ENCODE measurements around the gene CHST11.

CHST11 gene

DNA sequence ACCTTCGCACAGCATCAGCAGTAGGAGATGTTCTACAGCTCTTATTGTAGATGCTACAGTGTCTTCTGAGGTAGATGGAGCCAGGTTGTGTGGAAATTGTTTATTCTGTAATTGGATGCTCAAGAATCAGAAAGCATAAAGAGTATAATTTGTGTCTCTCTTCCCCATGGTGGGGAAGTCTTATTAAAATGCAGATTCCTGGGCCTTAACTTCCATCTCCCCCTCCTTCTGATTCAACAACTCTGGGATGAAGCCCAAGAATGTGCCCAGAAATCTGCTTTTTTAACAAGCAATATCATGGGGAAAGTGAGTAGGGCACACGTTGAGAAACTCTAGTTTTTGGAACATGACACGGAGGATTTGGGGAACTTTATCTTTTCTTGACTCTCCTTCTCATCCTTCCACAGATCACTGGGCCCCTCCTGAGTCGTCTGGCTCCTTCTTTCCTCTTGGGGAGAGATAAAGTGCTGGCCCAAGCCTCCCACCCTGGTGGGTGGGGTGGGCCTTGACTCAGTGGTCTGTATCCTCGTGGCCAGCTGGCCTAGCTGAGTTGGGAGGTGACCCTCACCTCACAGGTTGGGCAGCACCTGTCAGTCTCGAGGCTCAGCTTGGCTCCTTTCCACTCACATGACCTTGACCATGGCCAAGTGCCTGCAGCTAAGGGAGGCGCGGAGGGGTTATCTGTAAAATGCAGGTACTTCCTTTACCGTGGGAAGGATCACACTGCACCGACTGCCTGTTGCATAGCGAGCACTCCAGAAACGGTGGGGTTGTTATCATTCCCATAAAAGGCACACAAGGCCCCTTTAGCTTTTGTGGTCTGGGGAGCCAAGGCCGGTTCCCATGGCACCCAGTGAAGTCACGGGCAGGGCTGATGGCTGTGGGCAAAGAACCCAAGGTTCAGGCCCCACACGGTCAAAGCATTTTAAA is 141.9 kb downstream of the CHST11 start:
- H3K4me3 ChIP-seq (ENCODE audit: low read depth, low read length) = no peak overlapping the region
- TF ChIP-seq, protein P1, sequence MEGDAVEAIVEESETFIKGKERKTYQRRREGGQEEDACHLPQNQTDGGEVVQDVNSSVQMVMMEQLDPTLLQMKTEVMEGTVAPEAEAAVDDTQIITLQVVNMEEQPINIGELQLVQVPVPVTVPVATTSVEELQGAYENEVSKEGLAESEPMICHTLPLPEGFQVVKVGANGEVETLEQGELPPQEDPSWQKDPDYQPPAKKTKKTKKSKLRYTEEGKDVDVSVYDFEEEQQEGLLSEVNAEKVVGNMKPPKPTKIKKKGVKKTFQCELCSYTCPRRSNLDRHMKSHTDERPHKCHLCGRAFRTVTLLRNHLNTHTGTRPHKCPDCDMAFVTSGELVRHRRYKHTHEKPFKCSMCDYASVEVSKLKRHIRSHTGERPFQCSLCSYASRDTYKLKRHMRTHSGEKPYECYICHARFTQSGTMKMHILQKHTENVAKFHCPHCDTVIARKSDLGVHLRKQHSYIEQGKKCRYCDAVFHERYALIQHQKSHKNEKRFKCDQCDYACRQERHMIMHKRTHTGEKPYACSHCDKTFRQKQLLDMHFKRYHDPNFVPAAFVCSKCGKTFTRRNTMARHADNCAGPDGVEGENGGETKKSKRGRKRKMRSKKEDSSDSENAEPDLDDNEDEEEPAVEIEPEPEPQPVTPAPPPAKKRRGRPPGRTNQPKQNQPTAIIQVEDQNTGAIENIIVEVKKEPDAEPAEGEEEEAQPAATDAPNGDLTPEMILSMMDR (IDR thresholded peaks at IDR 0.05; ENCODE audit: borderline replicate concordance, insufficient read depth, low read depth, low read length) = no peak

DNA sequence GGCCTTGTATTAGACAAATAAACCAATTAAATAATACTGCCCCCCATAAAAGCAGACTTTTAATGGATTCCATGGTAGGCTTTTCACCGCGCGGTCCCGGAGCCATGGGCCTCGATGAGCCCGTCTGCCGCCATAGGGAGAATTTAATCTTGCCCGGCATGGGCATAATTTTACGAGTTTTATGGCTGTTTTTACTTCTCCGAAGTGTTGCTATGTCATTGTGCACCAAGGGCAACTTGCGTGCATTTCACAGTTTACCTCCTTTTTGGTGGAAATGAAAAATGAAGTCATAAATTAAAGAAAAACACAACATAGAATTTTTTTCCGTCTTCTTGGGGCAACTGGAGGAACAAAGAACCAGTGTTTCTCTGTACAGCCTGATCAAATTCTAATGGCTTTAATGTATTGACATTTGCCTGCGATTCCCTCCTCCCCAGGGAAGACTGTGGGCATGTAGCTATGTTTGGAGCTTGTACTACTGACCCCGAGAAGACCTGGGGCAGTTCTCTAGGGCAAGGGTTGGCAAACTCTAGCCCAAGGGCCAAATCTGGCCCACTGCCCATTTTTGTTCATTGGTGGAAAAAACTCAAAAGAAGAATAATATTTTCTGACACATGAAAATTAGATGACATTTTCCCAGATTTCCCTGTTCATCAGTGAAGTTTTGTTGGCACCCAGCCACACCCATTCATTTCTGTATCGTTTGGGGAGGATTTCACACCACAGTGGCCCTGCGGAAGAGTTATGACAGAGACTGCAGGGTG is 142.7 kb downstream of the CHST11 start:
- TF ChIP-seq, protein P1 (IDR thresholded peaks at IDR 0.05; ENCODE audit: borderline replicate concordance, insufficient read depth, low read depth, low read length) = no peak
- no peak overlapping the region for H3K4me3 ChIP-seq (ENCODE audit: low read depth, low read length)

DNA sequence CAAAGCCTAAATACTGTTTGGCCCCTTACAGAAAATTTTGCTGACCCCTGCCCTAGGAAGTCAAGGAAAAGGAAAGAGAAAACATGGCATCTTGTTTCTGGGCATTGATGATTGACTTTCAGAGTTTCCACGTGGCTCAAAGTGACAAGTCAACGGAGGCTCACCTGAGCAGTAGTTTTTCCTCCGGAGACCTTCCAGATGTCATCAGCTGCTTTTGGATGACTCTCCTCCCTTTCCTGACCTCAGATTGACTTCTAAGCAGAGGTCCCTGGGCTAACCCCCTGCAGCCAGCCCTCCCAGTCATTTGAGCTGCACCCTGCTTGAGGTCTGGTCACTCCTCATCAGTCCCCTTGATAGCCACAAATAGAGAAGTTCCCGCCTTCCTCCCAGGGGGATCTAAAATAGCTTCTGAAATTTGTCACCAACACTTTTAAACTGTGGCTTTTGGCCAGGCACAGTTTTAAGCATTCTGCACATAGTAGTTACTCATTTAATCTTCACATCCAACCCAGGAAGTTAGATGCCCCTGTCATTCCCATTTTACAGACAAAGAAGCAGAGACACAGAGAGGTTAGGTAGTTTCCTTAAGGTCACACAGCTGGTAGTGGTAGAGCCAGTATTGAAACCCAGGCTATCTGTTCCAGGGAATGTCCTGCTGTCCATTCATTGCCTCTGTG is 143.4 kb downstream of the CHST11 start:
- TF ChIP-seq, protein P1 (IDR thresholded peaks at IDR 0.05; ENCODE audit: borderline replicate concordance, insufficient read depth, low read depth, low read length) = no peak
- no peak overlapping the region for H3K4me3 ChIP-seq (ENCODE audit: low read depth, low read length)

DNA sequence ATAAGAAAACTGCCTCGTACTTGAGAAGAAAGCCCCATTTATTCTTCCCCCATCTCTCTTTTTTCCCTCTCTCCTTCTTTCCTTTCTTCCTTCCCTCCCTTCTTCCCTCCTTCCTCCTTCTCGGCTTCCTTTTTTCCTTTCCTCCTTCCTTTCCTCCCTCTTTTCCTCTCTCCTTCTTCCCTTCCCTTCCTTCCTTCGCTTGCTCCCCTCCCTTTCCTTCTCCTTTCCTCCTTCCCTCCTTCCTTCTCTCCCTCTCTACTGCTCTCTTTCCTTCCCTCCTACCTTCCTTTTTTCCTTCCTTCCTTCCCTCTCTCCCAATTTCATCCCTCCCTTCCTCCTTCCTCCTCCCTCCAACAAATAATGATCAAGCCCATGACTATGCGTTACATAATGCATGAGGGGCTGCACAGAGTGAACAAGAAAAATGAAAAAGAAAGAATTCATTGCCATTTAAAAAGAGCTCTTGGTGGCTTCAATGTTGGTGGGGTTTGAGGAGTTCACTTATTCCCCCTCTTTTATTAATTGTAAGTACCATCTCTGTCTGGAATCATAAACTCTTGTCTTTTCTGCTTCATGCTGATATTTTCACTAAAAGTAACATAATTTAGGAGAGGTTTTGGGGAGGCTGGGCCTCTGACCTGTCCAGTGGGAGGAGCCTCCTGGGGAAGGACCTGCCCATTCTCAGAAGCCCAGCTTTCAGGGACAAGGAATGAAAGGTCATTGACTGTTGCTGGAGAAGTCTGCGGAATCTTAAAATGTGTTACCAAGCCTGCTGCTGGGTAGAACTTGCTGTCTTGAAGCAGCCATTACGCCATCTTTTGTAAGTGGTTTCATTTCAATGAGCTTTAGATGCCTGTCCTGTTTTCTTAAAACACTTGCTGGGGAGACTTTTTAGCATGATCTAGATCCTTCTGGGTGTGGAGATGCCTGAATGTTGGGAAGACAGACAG is 144.3 kb downstream of the CHST11 start:
- TF ChIP-seq, protein P1 (IDR thresholded peaks at IDR 0.05; ENCODE audit: borderline replicate concordance, insufficient read depth, low read depth, low read length) = no peak
- H3K4me3 ChIP-seq (ENCODE audit: low read depth, low read length) = no peak overlapping the region

DNA sequence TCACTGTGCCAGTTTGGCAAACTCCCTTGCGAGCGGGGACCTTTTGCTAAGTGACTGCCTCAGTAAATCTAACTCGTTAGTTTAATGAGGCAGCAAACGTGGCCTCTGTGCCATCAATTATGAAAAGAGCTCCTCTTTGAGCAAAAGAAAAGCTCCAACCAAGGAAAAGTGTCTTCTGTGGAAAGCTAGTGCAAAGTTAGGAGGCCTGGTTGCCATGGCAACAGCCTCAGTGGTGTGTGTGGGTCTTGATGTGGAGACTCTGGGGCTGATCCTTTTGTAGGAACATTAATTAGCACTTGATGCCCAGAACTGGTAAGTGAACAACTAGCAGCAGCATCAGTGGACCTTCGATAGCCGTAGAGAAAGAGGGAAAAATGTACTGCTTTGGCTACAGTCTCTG is 145.7 kb downstream of the CHST11 start:
- TF ChIP-seq, protein P1 (IDR thresholded peaks at IDR 0.05; ENCODE audit: borderline replicate concordance, insufficient read depth, low read depth, low read length) = no peak
- no peak overlapping the region for H3K4me3 ChIP-seq (ENCODE audit: low read depth, low read length)

DNA sequence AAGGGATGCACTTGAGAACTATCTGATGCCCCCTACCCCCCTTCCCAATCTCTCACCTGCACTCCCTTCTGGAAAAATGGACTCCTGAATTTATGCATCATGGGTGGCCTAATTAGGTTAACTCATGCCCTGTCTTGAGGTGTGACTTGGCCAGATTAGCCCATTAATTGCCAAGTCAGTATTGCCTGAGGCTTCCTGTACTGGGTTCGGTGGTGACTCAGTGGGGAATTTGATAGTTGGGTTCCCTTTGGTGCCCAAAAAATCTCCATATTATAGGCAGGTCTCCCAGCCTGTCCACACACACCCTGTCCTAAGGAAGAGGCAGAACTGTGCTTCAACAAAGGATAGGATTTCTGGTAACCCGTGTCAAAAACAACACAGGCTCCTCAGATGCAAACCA is 146.1 kb downstream of the CHST11 start:
- H3K4me3 ChIP-seq (ENCODE audit: low read depth, low read length) = no peak overlapping the region
- TF ChIP-seq, protein P1 (IDR thresholded peaks at IDR 0.05; ENCODE audit: borderline replicate concordance, insufficient read depth, low read depth, low read length) = no peak
